NCI-H226 (cell line): ENCODE results near the gene OR2A2.
"Not testable (repeated sequence)": the region's sequence is repeated elsewhere in the genome, so short reads cannot be mapped to it uniquely, and the experiment has no call there.

ENCODE experiments used
- DNase-seq: peaks from one replicate; pipeline ENCODE4 v3.0.0-alpha.2; 2015

OR2A2 gene, protein sequence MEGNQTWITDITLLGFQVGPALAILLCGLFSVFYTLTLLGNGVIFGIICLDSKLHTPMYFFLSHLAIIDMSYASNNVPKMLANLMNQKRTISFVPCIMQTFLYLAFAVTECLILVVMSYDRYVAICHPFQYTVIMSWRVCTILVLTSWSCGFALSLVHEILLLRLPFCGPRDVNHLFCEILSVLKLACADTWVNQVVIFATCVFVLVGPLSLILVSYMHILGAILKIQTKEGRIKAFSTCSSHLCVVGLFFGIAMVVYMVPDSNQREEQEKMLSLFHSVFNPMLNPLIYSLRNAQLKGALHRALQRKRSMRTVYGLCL

DNA sequence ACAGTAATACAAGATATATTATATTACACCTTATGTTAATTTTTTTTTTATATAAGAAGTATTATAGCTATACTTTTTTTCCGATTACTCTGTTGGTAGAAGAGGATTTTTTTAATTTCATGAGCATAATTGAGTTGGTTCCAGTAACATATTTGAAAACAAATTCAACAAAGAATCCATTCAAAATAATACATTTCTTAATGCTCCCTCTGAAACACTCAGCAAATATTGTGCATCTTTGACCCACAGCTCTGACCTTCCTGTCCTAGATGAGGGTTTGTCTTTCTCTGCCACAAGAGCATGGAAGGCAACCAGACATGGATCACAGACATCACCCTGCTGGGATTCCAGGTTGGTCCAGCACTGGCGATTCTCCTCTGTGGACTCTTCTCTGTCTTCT, at the start of gene OR2A2:
Gene OR2A2, plus strand, starts transcription at position 301 of the 400 bp plus-strand sequence. Its CDS starts 0 bp downstream, at position 301.
- no peak for DNase-seq

DNA sequence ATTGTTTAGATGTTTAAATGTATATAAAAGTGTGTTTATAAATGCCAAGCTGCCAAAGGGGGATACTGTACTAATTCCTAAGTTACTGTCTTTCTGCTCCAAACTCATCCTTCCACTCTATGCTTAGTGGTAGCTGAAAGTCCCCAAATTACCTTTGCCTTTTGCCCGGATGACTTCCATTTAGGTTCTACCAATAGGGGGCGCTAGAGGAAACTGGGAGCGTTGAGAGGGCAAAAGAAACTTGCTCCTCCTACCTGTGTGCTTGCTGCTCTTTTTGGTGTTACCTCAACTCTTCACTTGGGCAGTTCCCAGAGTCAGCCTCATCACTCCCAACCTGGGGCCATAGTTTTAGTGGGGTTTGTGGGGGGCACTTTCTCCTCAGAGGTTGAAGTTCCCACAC, 45.7 kb upstream of the OR2A2 start:
- DNase-seq = no peak

DNA sequence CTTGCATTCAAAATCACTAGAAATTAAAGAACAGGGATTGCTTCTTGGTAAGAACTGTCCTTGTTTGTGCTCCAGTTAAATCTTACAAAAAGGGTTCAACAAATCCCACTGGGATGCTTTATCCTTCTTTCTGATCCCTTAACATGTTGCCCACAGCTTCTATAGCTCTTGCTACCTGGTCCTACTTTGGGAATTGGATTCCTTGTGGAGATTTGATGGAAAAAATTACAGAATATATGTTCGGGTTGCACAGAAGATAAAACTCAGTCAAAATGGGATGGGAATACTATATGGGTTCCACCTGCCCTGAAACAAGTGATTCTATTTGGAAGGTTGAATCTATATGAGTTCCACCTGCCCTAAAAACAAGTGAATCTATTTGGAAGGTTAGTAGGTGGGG, 39.9 kb upstream of the OR2A2 start, which contains the start of gene OR2A25:
Gene OR2A25, plus strand, starts transcription at position 301 of the 400 bp plus-strand sequence. CDS start 4,409 bp downstream, outside the sequence.
- DNase-seq = no peak

DNA sequence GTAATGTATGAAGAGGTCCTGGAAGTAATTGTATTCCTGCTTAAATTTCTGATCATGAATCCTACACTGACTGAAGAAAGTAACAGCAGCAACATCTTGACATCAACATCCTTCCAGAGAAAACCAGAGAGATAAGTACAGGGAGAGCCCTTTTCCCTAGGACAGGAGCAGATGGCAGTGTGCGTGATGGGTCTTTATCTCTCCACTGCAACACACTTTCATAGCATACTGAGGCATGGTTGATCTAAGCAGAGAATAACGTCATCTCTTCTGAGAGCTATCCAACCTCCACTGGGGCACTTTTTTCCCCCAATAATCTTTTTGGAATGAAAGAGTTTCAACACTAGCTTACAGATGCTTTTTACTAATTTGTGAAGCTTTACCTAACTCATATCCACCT, 39.4 kb upstream of the OR2A2 start:
- DNase-seq = no peak

DNA sequence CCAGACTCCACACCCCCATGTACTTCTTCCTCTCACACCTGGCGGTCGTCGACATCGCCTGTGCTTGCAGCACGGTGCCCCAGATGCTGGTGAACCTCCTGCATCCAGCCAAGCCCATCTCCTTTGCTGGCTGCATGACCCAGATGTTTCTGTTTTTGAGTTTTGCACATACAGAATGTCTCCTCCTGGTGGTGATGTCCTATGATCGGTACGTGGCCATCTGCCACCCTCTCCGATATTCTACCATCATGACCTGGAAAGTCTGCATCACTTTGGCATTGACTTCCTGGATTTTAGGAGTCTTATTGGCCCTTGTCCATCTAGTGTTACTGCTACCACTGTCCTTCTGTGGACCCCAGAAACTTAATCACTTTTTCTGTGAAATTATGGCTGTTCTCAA, 35.0 kb upstream of the OR2A2 start:
- DNase-seq = no peak

DNA sequence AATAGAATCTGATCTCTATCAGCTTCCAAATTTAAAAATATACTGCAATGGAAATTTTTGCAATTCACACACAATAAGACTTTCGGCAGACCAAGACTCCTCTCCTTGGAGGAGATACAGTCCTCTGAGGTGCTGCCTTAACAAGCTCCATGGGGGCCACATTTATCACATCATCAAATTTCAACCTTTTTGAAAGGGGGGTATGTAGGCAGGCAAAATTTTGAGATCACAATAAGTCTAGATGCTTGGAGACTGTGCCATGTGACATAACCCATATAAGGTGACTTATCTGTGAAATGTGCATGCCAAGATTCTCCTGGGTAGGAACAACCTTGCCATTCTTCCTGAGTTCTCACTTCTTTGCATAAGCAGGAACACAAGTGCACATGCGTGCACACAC, 23.4 kb upstream of the OR2A2 start, which contains the start of gene OR2A12:
Gene OR2A12, plus strand, starts transcription at position 301 of the 400 bp plus-strand sequence. CDS start 8,830 bp downstream, outside the sequence.
- no peak for DNase-seq

DNA sequence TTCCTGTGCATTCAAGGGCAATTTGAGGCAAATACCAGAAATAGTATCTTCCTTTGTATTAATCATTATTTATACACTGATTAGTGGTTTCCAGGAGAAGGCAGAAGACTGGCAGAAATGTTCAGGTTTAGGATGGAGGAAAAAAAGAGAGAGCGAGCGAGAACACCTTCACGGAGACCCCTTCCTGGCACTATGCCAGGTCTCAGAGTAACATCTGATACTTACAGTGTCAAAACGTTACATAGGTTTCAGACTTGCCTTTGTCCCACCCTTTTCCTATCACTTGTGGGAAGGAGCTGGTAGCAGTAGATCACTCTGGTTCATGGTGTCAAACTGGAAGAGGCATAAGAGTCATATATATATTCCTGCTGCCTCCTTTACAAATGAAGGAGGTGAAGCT, 22.7 kb upstream of the OR2A2 start:
- DNase-seq = no peak

DNA sequence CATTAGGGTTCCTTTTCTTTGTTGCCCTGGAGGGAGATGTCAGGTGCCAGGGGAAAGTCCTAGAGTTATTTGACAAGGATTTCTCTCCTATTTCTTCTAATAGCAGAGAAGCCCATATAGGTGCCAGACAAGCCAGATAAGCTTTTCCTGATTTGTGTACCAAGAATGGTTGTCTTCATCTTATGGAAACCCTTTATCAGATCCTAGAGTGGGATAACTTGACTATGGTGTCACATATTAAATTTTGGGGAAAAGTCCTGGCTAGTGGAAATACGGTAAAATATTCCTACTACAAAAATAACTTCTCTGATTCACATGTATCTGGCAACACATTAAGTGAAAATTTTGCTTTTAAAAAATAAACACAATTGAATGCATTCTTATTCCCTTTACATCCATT, 22.2 kb upstream of the OR2A2 start:
- DNase-seq = no peak

DNA sequence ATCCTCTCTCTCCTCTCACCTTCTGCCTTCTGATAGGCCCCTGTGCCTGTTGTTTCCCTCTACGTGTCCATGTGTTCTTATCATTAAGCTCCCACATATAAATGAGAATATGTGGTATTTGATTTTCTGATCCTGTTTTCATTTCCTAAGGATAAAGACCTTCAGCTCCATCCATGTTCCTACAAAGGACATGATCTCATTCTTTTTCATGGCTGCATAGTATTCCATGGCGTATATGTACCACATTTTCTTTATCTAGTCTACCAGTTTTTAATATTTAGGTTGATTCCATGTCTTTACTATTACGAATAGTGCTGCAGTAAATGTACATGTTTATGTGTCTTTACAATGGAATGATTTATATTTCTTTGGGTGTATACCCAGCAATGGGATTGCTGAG, 18.7 kb upstream of the OR2A2 start:
- no peak for DNase-seq

DNA sequence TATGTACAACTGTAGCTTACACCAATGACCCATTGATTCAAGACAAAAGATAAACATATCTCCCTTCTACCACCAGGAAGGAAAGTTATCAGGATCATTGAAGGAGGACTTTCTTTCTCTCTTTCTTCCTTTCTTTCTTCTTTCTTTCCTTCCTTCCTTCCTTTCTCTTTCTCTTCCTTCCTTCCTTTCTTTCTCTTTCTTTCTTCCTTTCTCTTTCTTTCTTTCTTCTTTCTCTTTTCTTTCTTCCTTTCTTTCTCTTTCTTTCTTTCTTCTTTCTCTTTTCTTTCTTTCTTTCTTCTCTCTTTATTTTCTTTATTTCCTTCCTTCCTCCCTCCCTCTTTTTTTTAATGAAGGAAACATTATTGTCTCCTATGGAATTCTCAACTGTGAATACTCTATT, 10.6 kb upstream of the OR2A2 start:
- DNase-seq = no peak

DNA sequence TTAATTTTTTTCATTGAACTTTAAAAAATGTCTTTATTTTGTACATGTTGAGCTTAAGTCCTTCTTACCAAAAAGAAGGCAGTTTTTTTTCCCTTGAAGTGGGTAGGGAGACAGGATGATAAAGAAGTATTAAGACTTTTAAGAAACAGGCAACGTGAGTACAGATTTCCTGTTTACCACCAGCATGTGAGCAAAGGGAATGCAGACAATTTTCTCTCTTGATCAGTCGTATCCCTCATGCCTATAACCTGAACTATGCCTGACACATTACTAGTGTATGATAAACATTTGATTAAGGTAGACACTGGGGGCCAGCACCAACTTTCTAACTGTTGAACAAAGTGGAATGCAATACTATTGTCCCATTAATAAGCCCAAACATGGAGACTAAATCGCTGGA, 8.8 kb upstream of the OR2A2 start:
- no peak for DNase-seq

DNA sequence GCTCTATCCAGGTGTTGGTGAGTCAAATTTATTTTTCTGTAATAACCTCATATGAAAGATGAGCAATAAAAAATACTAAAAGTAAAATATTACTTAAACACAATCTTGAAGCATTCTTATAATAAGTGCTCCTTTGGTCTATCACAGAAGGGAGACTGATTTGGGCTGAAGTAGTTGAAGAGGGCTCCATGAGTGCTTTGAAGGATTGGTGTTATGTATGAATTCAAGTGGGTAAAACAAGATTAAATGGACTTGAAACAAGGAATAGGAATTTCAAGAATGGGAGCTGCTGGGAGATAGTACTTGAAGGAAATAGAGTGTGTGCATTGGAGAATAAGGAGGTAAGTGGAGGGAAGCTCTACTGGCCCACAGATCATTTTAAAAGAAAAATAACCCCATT, 7.3 kb upstream of the OR2A2 start:
- no peak for DNase-seq

DNA sequence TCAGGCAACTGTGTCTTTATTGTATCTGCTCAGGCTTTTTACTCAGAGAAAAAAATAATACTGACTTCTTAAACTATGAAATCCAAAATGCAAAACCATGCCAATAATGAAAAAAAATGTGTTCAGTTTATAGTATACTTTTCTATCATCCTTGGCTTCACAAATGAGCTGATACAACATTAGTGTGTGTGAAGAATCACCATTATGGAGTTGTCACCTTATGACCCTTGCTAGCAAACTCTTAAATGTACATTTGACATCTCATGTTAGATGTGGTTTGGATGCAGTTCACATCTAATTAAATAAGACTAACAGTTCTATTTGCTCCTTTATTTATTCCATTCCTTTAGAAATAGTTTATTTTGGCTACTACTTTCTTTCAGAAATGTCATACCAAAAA, 4.2 kb upstream of the OR2A2 start:
- DNase-seq = no peak

DNA sequence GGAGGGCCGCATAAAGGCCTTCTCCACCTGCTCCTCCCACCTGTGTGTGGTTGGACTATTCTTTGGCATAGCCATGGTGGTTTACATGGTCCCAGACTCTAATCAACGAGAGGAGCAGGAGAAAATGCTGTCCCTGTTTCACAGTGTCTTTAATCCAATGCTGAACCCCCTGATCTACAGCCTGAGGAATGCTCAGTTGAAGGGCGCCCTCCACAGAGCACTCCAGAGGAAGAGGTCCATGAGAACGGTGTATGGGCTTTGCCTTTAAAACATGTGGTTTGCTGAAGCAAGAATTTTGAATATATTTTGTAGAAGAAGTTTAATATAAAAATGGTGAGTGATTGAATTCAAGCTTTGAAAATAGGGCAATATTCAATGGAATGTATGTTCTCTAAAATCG, 889 bp downstream of the OR2A2 start:
- no peak for DNase-seq

DNA sequence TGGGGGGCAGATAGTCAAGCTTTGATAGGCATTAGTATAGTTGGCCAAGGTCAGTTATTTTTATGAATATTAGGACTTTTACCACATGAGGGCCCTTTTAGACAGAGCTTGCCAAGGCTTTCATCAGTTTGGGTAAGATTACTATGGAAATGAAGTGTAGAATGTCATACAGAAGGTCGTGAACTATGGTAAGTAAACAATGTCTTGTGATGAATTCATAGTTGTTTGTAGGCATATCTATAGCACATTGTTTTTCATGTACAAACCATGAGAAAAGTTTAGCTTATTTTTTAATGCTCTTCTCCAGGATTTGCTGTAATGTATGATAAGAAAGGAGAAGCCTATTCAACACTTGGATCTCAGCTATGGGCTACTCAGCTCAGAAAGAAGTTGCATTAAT, 4.3 kb downstream of the OR2A2 start:
- DNase-seq = no peak

DNA sequence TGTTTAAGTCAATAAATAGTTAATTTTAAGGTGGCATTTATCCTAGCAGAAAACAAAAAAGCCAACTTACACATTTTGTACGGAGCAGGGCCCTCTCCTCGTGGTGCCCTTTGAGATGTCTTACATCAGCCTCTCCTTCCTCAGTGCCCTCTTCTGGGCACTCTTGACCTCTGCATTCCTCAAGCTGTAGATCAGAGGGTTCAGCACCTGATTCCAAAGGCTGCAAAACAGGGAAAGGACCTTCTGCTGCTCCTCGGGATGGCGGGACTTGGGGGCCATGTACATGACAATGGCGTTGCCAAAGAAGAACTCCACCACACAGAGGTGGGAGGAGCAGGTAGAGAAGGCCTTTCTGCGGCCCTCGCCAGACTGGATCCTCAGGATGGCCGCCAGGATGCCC, 9.0 kb downstream of the OR2A2 start:
- DNase-seq = no peak

DNA sequence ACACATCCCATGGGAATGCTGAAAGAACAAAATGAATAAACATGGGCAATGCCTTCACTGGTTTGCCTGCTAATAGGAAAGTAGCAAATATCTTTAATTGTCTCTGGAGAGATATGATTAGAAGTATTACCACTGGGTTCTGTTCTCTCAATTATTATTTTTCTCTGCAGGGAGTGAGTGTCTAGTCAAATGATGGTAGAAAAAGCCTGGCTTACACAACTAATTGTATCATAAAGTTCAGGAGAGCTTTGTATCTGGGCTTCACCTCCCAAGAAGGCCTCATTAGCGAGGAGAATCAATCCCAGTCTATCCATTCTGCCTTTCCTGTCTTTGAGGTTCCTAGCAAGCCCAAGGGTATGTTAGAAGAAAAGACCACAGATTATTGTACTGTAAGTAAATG, 13.5 kb downstream of the OR2A2 start, which contains the start of gene OR2A14:
Gene OR2A14, plus strand, starts transcription at position 301 of the 400 bp plus-strand sequence. CDS start 5,937 bp downstream, outside the sequence.
- DNase-seq = no peak

DNA sequence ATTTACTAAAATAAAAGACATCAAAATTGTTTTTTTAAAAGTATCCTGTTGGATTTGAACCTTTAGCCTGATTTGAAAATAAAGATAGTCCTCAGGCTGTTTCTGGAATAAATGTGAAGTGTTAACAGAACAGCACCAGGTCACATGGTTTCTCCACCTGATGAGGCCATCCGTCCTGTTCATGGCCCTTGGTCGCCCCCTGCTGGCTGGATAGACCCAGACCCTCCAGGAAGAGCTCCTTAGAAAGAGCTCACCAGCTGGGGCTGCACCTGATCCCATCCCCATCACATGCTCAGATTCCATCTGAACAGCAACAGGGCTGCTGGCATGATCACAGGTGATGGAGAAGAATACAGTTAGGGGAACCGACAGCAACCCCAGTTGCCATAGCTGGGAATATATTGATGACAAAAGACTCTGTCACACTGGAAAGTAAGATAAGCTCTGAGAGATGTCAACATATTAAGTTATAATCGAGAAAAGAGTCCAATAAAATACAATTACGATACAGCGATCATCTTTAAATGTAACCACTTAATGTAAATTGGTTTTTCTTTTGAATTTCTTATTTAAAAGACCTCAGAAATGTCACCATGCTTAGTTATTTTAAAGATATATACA, 18.4 kb downstream of the OR2A2 start:
- DNase-seq = peak; percentile 69

DNA sequence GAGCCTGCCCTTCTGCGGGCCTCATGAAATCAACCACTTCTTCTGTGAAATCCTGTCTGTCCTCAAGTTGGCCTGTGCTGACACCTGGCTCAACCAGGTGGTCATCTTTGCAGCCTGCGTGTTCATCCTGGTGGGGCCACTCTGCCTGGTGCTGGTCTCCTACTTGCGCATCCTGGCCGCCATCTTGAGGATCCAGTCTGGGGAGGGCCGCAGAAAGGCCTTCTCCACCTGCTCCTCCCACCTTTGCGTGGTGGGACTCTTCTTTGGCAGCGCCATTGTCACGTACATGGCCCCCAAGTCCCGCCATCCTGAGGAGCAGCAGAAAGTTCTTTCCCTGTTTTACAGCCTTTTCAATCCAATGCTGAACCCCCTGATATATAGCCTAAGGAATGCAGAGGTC, 20.2 kb downstream of the OR2A2 start:
- DNase-seq = not testable (repeated sequence)

DNA sequence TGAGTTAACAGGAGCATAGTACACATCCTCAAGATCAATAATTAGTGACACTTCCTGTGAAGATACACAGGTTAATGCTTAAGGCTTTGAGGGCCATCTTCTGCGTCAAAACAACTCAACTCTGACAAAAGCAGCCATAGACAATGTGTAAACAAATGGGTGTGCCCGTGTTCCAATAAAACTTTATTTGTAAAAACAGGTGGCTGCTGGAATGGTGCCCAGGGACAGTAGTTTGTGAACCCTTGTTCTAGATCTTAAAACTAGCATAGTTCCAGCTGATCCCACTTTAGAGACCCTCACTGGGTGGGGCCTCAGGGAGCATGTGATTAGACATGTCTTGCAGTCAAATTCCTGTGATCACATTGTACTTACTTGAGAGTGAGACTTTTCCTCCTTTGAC, 21.3 kb downstream of the OR2A2 start:
- DNase-seq = no peak

DNA sequence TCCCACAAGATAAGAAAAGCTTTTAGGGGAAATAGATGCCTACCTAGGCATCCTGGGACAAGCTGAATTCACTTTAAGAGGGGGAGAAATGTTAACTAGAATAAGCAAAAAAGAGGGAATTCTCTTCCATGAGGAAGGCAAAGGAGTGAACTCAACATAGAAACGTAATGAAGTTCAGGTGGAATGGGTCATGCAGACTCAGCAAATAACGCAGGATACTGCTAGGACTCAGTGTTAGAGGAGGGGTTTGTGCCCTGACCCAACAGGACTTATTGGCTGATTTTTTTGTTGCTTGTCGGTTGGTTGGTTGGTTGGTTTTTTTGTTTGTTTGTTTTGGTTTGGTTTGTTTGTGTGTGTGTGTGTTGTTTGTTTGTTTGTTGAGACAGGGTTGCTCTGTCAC, 22.9 kb downstream of the OR2A2 start:
- no peak for DNase-seq

DNA sequence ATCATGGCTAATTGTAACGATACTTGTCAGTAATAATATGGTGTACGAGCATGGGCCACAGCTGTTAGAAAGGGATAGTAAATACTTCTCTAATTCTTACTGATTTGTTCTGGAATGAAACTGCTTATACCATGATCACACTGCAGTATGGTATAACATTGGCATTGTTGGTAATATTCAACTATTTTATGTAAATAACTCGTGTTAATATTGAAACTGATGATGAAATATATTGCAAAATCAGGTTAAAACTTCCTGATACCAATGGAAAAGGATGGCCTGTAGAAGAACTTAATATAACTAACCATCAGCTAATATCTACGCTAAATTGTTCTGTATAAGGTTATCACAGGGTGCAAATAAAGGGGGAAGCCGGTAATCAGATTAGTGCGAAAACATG, 23.9 kb downstream of the OR2A2 start:
- no peak for DNase-seq

DNA sequence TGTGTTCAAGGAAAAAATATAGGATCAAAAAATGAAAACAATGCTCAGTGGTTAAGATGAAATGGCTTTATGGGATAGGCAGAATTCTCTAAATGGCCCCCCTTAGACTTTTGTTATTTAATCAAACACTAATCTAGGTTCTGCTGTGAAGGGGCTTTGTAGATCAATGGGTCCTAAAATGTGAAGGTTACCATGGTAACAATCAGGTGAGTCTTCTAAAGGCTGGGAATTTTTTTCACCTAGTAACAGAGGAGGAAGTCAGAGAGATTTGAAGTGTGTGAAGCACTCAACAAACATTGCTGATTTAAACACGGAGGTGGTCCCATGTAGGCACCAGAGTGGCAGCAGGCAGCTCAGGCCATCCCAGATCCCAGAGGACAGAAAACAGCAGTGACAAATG, 24.7 kb downstream of the OR2A2 start:
- DNase-seq = no peak

DNA sequence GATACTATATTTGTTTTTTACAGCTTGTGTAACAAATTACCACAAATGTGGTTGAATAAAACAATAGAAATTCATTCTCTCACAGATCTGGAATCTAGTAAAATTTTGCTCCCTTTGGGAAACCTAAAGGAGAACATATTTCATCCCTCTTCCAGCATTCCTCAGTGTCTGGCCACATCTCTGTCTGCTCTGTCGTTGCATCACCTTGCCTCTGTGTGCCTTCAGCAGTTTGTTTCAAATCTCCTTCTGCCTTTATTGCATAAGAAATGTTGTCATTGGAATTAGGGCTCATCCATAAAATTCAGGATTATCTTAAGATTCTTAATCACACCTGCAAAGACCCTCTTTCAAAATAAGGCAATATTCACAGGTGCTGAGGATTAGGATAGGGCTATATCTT, 28.1 kb downstream of the OR2A2 start:
- no peak for DNase-seq

DNA sequence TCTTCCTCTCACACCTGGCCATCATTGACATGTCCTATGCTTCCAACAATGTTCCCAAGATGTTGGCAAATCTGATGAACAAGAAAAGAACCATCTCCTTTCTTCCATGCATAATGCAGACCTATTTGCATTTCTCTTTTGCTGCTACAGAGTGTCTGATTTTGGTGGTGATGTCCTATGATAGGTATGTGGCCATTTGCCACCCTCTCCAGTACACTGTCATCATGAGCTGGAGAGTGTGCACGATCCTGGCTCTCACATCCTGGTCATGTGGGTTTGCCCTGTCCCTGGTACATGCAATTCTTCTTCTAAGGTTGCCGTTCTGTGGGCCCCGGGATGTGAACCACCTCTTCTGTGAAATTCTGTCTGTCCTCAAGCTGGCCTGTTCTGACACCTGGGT, 32.8 kb downstream of the OR2A2 start:
- DNase-seq = no peak
